ENCODE results near the gene KRT24.

Gene KRT24

DNA sequence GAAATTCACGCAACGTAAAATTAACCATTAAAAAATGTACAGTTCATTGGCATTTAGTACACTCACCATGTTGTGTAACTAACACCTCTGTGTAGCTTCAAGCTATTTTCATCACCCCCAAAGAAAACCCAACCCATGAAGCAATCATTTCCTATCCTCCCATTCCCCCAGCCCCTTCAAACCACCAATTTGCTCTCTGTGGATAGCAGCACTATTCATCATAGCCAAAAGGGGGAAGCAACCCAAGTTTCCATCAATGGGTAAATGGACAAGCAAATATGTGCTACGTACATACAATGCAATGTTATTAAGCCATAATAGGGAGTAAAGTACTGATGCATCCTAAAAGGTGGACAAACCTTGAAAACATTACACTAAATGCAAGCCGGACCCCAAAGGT, 27.6 kb downstream of the KRT24 start:
- CTCF ChIA-PET, result no interaction called here
- no peak overlapping the region for H3K27ac Mint-ChIP-seq
- H3K36me3 Mint-ChIP-seq, result no peaks in the 10 kb centered on the region
- no peak for DNase-seq
- H3K4me3 Mint-ChIP-seq, result no peak overlapping the region
- peaks cover 53% of the 10 kb centered on the region for H3K27me3 Mint-ChIP-seq
- no peaks in the 10 kb centered on the region for H3K9me3 Mint-ChIP-seq
- no peaks in the 10 kb centered on the region for H3K4me1 Mint-ChIP-seq

DNA sequence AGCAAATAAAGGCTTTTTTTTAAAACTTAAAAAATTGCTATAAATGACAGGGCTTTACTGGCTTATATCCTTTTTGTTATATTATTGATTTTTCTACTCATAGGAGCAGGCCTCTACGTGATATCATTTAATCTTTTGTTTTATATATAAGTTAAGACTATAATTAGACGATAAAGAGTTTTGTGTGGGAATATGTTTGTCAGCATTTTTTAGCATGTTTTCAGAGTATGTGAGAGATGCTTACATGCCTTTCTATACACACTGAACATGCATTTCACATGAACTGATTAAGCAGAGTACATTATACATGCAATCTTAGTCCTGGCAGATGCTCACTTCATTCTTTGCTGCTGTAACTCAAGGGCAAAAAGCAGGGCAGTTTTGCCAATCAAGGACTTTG, 30.9 kb downstream of the KRT24 start:
- no peaks in the 10 kb centered on the region for H3K4me1 Mint-ChIP-seq
- CTCF ChIA-PET, result no interaction called here
- no peak for DNase-seq
- H3K9me3 Mint-ChIP-seq, result no peaks in the 10 kb centered on the region
- no peak overlapping the region for H3K4me3 Mint-ChIP-seq
- H3K36me3 Mint-ChIP-seq, result no peaks in the 10 kb centered on the region
- no peak overlapping the region for H3K27ac Mint-ChIP-seq
- H3K27me3 Mint-ChIP-seq, result peaks cover 44% of the 10 kb centered on the region

DNA sequence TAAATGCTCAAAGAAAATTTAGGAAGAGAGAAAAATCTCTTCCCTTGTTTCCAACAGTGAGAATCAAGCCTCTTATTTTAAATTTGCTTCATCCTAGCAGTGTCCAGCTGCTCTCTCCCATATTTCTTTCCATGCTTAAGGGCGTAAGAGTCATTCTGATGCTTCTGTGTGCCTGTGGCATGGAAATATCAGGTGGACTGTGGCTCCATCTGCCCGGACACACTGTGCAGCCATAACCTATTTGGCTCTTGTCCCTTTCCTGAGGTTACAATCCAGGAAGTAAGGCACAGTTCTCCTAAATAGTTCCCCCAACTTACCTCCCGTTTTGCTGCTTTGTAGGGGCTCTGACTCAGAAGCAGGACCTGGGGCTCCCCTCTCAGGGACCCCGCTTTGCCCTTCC, 32.3 kb downstream of the KRT24 start:
- H3K4me3 Mint-ChIP-seq, result no peak overlapping the region
- peaks cover 44% of the 10 kb centered on the region for H3K27me3 Mint-ChIP-seq
- H3K9me3 Mint-ChIP-seq, result no peaks in the 10 kb centered on the region
- no peak overlapping the region for H3K27ac Mint-ChIP-seq
- no peak for DNase-seq
- no peaks in the 10 kb centered on the region for H3K4me1 Mint-ChIP-seq
- no peaks in the 10 kb centered on the region for H3K36me3 Mint-ChIP-seq
- CTCF ChIA-PET, result no interaction called here

DNA sequence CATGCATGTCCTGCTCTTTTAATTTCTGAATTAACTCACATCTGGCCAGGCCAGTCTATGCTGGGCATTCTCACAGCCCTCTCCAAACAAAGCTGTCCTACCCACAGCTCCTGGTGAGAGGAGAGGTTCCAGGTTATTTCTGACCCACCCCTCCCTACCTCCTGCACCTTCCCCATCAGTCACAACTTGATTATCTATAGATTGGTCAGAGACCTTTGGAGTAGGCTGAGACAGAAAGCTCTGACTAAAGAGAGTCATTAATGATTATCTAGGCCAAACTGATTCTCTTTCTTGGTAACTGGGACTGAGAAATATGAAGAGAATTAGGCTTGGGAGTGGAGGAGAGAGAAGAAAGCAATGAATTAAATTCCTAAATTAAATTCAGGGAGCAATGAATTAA, 37.2 kb downstream of the KRT24 start:
- Mint-ChIP-seq H3K9me3 (no peaks in the 10 kb centered on the region), H3K36me3 (no peaks in the 10 kb centered on the region), H3K27me3 (peaks cover 37% of the 10 kb centered on the region), H3K4me1 (peaks cover 6% of the 10 kb centered on the region), H3K27ac (no peak overlapping the region), H3K4me3 (no peak overlapping the region)
- DNase-seq, result no peak
- CTCF ChIA-PET, result no interaction called here

DNA sequence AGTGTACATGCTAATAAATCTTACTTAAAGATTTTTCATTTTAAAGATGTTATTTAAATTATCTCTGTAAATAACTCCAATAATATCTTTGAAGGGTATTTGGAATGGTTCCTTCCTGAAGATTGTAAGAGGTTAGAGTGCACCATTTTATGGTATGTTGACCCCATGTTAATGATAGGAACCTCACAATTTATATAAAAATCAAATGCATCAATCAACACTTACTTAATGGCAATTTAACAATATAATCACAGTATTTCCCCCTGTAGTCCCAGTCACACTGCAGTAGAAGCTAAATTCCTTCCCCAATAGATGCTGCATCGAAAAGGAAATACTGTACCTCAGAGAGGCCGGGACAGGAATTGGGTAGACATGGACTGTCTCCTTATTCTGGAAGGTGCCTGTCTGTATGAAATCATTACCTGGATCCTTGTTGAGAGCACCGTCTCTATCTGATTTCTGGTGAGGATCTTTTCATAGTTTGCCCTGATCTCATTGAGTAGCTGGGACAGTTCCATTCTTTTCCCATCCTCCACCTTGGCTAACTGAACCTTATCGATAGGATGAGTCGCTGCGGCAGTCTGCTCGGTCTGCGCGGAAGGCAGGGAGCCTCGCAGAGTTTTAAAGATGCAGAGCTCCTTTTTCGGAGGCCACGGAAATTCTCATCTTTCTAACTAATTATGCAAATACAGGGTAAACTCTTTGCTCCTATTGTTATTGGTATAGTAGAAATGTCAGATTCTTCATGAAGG, 38.8 kb downstream of the KRT24 start, which contains the start of gene KRT222:
Gene KRT222, minus strand, starts transcription at position 596 of the 752 bp plus-strand sequence. Its CDS starts 78 bp downstream, at position 518.
- no peak for DNase-seq
- Mint-ChIP-seq H3K4me1 (peaks cover 10% of the 10 kb centered on the region), H3K36me3 (no peaks in the 10 kb centered on the region), H3K27ac (no peak within 1 kb of the TSS), H3K9me3 (no peaks in the 10 kb centered on the region), H3K27me3 (peaks cover 38% of the 10 kb centered on the region), H3K4me3 (peak within 1 kb of the TSS; percentile 2)
- CTCF ChIA-PET, result no interaction called here

DNA sequence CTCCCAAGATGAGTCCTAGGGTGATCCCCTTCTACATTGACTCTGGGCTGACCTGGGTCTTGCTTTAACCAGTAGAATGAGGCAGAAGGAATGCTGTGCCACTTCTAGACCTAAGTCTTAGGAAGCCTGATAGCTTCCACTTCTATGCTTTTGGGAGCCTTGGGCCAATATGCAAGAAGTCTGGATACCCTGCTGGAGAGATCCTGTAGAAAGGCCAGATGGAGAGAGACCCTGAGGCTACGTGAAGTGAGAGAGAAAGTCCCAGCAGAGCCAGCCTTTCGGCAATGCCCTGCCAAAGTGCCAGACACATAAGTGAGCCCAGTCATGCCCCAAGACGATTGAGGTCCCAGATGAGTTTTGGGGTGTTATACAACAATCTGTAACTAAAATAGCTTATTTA, 40.3 kb downstream of the KRT24 start:
- Mint-ChIP-seq H3K4me1 (peaks cover 15% of the 10 kb centered on the region), H3K27ac (no peak overlapping the region), H3K9me3 (no peaks in the 10 kb centered on the region), H3K27me3 (peaks cover 48% of the 10 kb centered on the region), H3K36me3 (peaks cover 2% of the 10 kb centered on the region), H3K4me3 (no peak overlapping the region)
- CTCF ChIA-PET, result no interaction called here
- no peak for DNase-seq

DNA sequence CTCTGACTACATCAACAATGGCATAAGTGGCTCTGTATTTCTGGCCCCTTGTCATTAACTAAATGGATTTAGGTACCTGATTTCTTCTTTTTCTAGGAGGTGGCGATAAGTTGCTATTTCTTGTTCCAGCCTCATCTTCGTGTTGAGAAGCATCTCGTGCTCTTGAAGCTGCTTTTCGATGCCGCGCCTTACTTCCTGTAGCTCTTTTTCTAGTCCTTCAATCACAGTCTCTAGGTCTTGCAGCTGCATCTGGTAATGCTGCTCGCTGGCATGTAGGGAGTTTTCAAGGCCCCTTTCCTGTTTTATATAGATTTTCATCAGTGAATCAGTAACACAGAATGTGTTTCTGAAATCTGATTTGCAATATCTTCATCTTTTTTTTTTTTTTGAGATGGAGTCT, 43.6 kb downstream of the KRT24 start:
- Mint-ChIP-seq H3K27ac (no peak overlapping the region), H3K4me1 (peaks cover 12% of the 10 kb centered on the region), H3K9me3 (no peaks in the 10 kb centered on the region), H3K27me3 (peaks cover 37% of the 10 kb centered on the region), H3K36me3 (peaks cover 2% of the 10 kb centered on the region), H3K4me3 (no peak overlapping the region)
- DNase-seq, result no peak
- CTCF ChIA-PET, result interaction anchor here (0.7 kb wide), 1 partner anchor 8 kb away, joined by 3 read pairs; no protein-coding TSS in a partner anchor

DNA sequence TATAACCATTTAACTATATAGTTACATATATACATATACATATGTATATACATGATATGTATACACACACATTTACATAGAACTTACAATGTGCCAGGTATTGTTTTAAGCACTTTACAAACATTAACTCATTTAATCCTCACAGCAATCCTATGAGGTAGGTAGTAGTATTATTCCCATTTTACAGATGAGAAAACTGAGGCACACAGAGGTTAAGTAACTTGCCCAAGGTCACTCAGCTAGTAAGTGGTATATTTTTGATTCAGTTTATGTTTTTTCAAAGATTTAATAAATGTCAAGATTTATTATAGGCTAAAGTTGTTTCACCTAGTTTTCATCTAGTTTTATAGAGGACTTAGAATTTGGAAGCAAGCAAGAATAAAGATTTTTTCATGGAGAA, 45.2 kb downstream of the KRT24 start:
- Mint-ChIP-seq H3K9me3 (no peaks in the 10 kb centered on the region), H3K27me3 (peaks cover 34% of the 10 kb centered on the region), H3K36me3 (peaks cover 2% of the 10 kb centered on the region), H3K4me3 (no peak overlapping the region), H3K4me1 (peaks cover 9% of the 10 kb centered on the region), H3K27ac (no peak overlapping the region)
- CTCF ChIA-PET, result no interaction called here
- DNase-seq, result no peak

DNA sequence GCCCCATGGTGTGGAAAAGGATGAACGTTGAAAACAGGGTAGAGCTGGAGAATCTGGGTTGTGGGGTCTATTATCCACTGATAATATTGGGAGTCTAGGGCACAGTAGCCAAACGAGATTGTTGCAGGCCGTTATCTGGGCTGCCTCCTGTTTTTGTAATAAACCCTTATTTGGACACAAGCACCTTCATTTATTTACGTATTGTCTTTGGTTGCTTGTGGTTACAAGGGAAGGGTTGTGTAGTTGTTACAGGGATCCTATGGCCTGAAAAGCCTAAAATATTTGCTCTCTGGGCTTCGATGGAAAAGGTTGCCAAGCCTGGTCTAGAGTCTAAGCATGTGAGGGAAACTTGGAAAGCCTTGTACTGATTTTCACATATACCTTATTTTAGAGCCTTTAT, 51.6 kb downstream of the KRT24 start:
- Mint-ChIP-seq H3K9me3 (no peaks in the 10 kb centered on the region), H3K27me3 (peaks cover 9% of the 10 kb centered on the region), H3K4me3 (no peak overlapping the region), H3K36me3 (peaks cover 2% of the 10 kb centered on the region), H3K4me1 (peaks cover 10% of the 10 kb centered on the region), H3K27ac (no peak overlapping the region)
- no peak for DNase-seq
- CTCF ChIA-PET, result interaction anchor here (0.9 kb wide), 1 partner anchor 8 kb away, joined by 3 read pairs; no protein-coding TSS in a partner anchor

DNA sequence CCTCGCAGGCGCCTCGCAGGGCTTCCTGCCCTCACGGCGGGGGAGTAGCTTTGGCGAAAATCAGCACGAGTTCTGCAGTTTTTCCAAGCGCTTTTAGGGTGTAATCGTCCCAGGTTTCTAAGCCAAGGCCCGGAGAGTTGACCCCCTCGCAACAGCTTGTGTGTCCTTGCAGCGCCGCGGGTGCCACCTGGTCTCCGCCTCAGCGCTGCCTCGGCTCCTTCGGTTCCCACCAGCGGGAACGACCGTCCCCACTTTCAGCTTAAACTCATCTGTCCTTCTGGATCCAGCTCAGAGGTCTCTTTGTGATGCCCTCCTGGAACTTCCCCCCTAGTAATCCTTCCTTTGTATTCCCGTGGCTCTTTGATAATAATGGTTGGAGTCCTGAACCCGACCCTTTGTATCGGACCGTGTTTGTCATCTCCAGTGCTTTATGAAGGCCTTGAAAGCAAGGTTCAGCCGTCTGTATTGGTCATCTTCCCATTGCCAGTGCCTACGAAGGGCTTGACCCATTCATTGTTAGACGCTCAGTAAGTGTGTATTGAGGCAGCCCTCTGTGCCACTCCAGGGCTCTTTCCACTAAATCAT, 55.1 kb downstream of the KRT24 start:
- Mint-ChIP-seq H3K4me3 (peak overlapping the region; percentile 94), H3K36me3 (peaks cover 16% of the 10 kb centered on the region), H3K4me1 (peaks cover 41% of the 10 kb centered on the region), H3K9me3 (no peaks in the 10 kb centered on the region), H3K27ac (peak overlapping the region; percentile 97), H3K27me3 (peaks cover 6% of the 10 kb centered on the region)
- CTCF ChIA-PET, result interaction anchor here (2.6 kb wide), 1 partner anchor 34 kb away, joined by 8 read pairs; no protein-coding TSS in a partner anchor
- no peak for DNase-seq

Data from activated naive CD4-positive, alpha-beta T cell treated with anti-CD3 and anti-CD28 coated beads, Interleukin-2, amount 10 ng/mL, durations not matched to agents 7 days and 5 days (primary cell).